IMR-90 (cell line): Measurements from ENCODE around the gene SSR3. TPM values are rescaled to one million over a fixed set of nuclear protein-coding genes. Genes with fewer than 3 reads are reported as not detected.
A peak's percentile ranks its signal among the peaks of the same experiment; 100 is the strongest.

Source experiments
- ATAC-seq: fragments of 200-7000 bp; cut with Tn5 transposase; 2 replicates; pipeline ENCODE4 v1.9.1; 2020; ENCODE audit warnings: low read depth, mild to moderate bottlenecking, moderate library complexity
- BruUV-seq: library from RNA; stranded (reverse); fragments of 400-500 nt; replicated peaks from 2 replicates; lab custom pipeline; 2021; lab: Mats Ljungman, UMichigan
- CTCF ChIA-PET: fragments of 300-600 bp; formaldehyde crosslinking; extraction: SDS; loops from one replicate; lab custom pipeline; 2021; ENCODE audit warnings: antibody characterized with exemption; lab: Yijun Ruan, JAX
- POLR2A ChIA-PET: fragments of 300-600 bp; sonication (Branson Sonifier 250); formaldehyde crosslinking; loops from one replicate; lab custom pipeline; 2022; ENCODE audit warnings: antibody characterized with exemption; ENCODE audit not compliant: unreplicated experiment; lab: Charles Lee
- DNase-seq: peaks from one replicate; pipeline ENCODE4 v3.0.0; 2013
- H2AFZ ChIP-seq: replicated peaks from 2 replicates; pipeline ENCODE3; 2013; ENCODE audit warnings: low read length, mild to moderate bottlenecking; ENCODE audit not compliant: poor library complexity
- H2AK5ac ChIP-seq: 2 replicates; pipeline ENCODE4 v1.6.1; 2013; ENCODE audit warnings: low read depth, low read length, inconsistent platforms
- H2AK9ac ChIP-seq: replicated peaks from 2 replicates; pipeline ENCODE3; 2013; ENCODE audit warnings: mild to moderate bottlenecking, low read depth, low read length, moderate library complexity; ENCODE audit not compliant: poor library complexity
- H2BK120ac ChIP-seq: 2 replicates; pipeline ENCODE4 v1.6.1; 2013; ENCODE audit warnings: low read depth, low read length, inconsistent platforms
- H2BK15ac ChIP-seq: 3 replicates; pipeline ENCODE4 v1.6.1; 2013; ENCODE audit warnings: low read depth, low read length, inconsistent platforms
- H2BK20ac ChIP-seq: 2 replicates; pipeline ENCODE4 v1.6.1; 2013; ENCODE audit warnings: low read depth, mild to moderate bottlenecking, inconsistent platforms, low read length, moderate library complexity
- H2BK5ac ChIP-seq: 2 replicates; pipeline ENCODE4 v1.6.1; 2013; ENCODE audit warnings: mild to moderate bottlenecking, low read depth, low read length, inconsistent platforms; ENCODE audit not compliant: poor library complexity, severe bottlenecking
- H3K14ac ChIP-seq: replicated peaks from 2 replicates; pipeline ENCODE4 v1.6.1; 2013; ENCODE audit warnings: low read depth, low read length, inconsistent platforms
- H3K18ac ChIP-seq: 2 replicates; pipeline ENCODE4 v1.6.1; 2013; ENCODE audit warnings: low read depth, low read length, control low read depth
- H3K23ac ChIP-seq: 2 replicates; pipeline ENCODE4 v1.6.1; 2013; ENCODE audit warnings: low read depth, low read length, inconsistent platforms
- H3K27ac ChIP-seq: 2 replicates; pipeline ENCODE4 v1.5.1; 2013; ENCODE audit warnings: mild to moderate bottlenecking, control low read depth, low read length; ENCODE audit not compliant: insufficient read depth
- H3K27me3 ChIP-seq: 2 replicates; pipeline ENCODE4 v1.6.1; 2013; ENCODE audit warnings: low read length; ENCODE audit not compliant: control insufficient read depth, insufficient read depth
- H3K36me3 ChIP-seq: 2 replicates; pipeline ENCODE4 v1.6.1; 2013; ENCODE audit warnings: low read length, mixed read lengths; ENCODE audit not compliant: control insufficient read depth, insufficient read depth
- H3K4ac ChIP-seq: 2 replicates; pipeline ENCODE4 v1.6.1; 2013; ENCODE audit warnings: low read depth, low read length, inconsistent platforms
- H3K4me1 ChIP-seq: 2 replicates; pipeline ENCODE4 v1.6.1; 2013; ENCODE audit warnings: low read length, mixed read lengths; ENCODE audit not compliant: control insufficient read depth, insufficient read depth
- H3K4me2 ChIP-seq: 2 replicates; pipeline ENCODE4 v1.6.1; 2013; ENCODE audit warnings: low read depth, mild to moderate bottlenecking, control low read depth, low read length, moderate library complexity
- H3K4me3 ChIP-seq: 2 replicates; pipeline ENCODE4 v1.5.1; 2013; ENCODE audit warnings: low read depth, mild to moderate bottlenecking, control low read depth, low read length, moderate library complexity; ENCODE audit not compliant: insufficient read depth
- H3K56ac ChIP-seq: 2 replicates; pipeline ENCODE4 v1.6.1; 2013; ENCODE audit warnings: low read length, inconsistent platforms; ENCODE audit not compliant: insufficient read depth; ENCODE audit errors: extremely low read depth
- H3K79me1 ChIP-seq, 2 experiments: 2 replicates each; pipeline ENCODE4 v1.6.1; 2013; ENCODE audit warnings: low read length in 2 of 2, inconsistent platforms in 1 of 2, low read depth in 1 of 2
- H3K9ac ChIP-seq: 2 replicates; pipeline ENCODE4 v1.6.1; 2013; ENCODE audit warnings: low read depth, low read length, control low read depth
- H3K9me1 ChIP-seq: 2 replicates; pipeline ENCODE4 v1.6.1; 2013; ENCODE audit warnings: low read length, inconsistent platforms; ENCODE audit not compliant: insufficient read depth
- H3K9me3 ChIP-seq: 2 replicates; pipeline ENCODE4 v1.6.1; 2013; ENCODE audit warnings: low read length; ENCODE audit not compliant: control insufficient read depth, insufficient read depth
- H4K20me1 ChIP-seq: 2 replicates; pipeline ENCODE4 v1.6.1; 2013; ENCODE audit warnings: low read length, inconsistent platforms; ENCODE audit not compliant: insufficient read depth
- H4K5ac ChIP-seq: 2 replicates; pipeline ENCODE4 v1.6.1; 2013; ENCODE audit warnings: mild to moderate bottlenecking, low read depth, low read length, control low read depth
- H4K8ac ChIP-seq, 2 experiments: 2 replicates each; pipeline ENCODE4 v1.6.1; 2013; ENCODE audit warnings: low read depth in 2 of 2, low read length in 2 of 2, control low read depth in 1 of 2, inconsistent platforms in 1 of 2
- H4K91ac ChIP-seq: 2 replicates; pipeline ENCODE4 v1.6.1; 2013; ENCODE audit warnings: low read depth, low read length, inconsistent platforms; ENCODE audit not compliant: insufficient read depth
- BHLHE40 ChIP-seq: fragments of 150-350 bp; IDR thresholded peaks from 2 replicates; pipeline ENCODE4 v1.6.1; 2016; ENCODE audit warnings: mild to moderate bottlenecking, low read depth, low read length
- CEBPB ChIP-seq: IDR thresholded peaks from 2 replicates; pipeline ENCODE4 v1.6.1; 2012; ENCODE audit warnings: low read depth, low read length, improper control_type of control experiment
- MAFK ChIP-seq: IDR thresholded peaks from 2 replicates; pipeline ENCODE4 v1.6.1; 2012; ENCODE audit warnings: low read depth, low read length, improper control_type of control experiment
- MXI1 ChIP-seq: IDR thresholded peaks from 2 replicates; pipeline ENCODE4 v1.6.1; 2012; ENCODE audit warnings: low read depth, mild to moderate bottlenecking, low read length, moderate library complexity, borderline replicate concordance
- NFE2L2 ChIP-seq: fragments of 150-350 bp; IDR thresholded peaks from 2 replicates; pipeline ENCODE4 v1.6.1; 2016; ENCODE audit warnings: low read depth, mild to moderate bottlenecking, low read length
- POLR2A ChIP-seq: IDR thresholded peaks from 2 replicates; pipeline ENCODE4 v1.6.1; 2012; ENCODE audit warnings: mild to moderate bottlenecking, low read depth, low read length
- RAD21 ChIP-seq: IDR thresholded peaks from 2 replicates; pipeline ENCODE4 v1.6.1; 2012; ENCODE audit warnings: low read length, improper control_type of control experiment
- RCOR1 ChIP-seq: IDR thresholded peaks from 2 replicates; pipeline ENCODE4 v1.6.1; 2012; ENCODE audit warnings: mild to moderate bottlenecking, low read length, improper control_type of control experiment; ENCODE audit not compliant: insufficient replicate concordance
- RFX5 ChIP-seq: IDR thresholded peaks from 2 replicates; pipeline ENCODE4 v1.8.0; 2012; ENCODE audit warnings: low read depth, mild to moderate bottlenecking, low read length, moderate library complexity
- WGBS, 2 experiments: methylation state at CpG; one replicate each; pipeline versions ENCODE4 v1.1.5 to v1.1.7; 2013; ENCODE audit warnings: missing lambda C conversion rate in 2 of 2; ENCODE audit not compliant: insufficient read length in 1 of 2; ENCODE audit errors: extremely low coverage in 2 of 2; 5-methylcytosine and 5-hydroxymethylcytosine counted together
- dilution Hi-C: fragments of 300-500 bp; cut with HindIII; formaldehyde crosslinking; loops from one replicate; pipeline ENCODE4 v1.14.3; 2018; ENCODE audit warnings: low sequenced_read_pairs; ENCODE audit not compliant: unreplicated experiment
- in situ Hi-C: fragments of 300-500 bp; cut with MboI; formaldehyde crosslinking; loops from 3 replicates; pipeline ENCODE4 v1.14.3; 2019; ENCODE audit warnings: low sequenced_read_pairs, inconsistent platforms, mixed read lengths
- intact Hi-C: fragments of 100-400 bp; cut with micrococcal nuclease; formaldehyde crosslinking; loops from 2 replicates; pipeline ENCODE4 v1.10.0; 2022
- polyA plus RNA-seq, 3 experiments: library from polyadenylated mRNA; depleted of rRNA; stranded (reverse); fragments of >200 nt; gene quantifications; 2 replicates each; pipeline ENCODE4 v1.2.3, GENCODE V29; 2012; ENCODE audit warnings: low replicate concordance in 1 of 3
- total RNA-seq: library from RNA; depleted of rRNA; stranded (reverse); fragments of >200 nt; gene quantifications from 2 replicates; pipeline ENCODE4 v1.2.3, GENCODE V29; 2012
- TF ChIP-seq, protein P1 (sequence below): fragments of 150-350 bp; IDR thresholded peaks from 2 replicates; pipeline ENCODE4 v1.6.1; 2017; ENCODE audit warnings: mild to moderate bottlenecking, antibody characterized with exemption, low read length, low read depth
- TF ChIP-seq, protein P2 (sequence below): conservative IDR thresholded peaks from 2 replicates; pipeline ENCODE4 v1.5.1; 2012; ENCODE audit warnings: mild to moderate bottlenecking, low read depth, low read length, improper control_type of control experiment

The SSR3 gene
- total and polyA plus RNA-seq, 2 of the 4 experiments (the other 2 are of a cell fraction), result 246 to 608 TPM

DNA sequence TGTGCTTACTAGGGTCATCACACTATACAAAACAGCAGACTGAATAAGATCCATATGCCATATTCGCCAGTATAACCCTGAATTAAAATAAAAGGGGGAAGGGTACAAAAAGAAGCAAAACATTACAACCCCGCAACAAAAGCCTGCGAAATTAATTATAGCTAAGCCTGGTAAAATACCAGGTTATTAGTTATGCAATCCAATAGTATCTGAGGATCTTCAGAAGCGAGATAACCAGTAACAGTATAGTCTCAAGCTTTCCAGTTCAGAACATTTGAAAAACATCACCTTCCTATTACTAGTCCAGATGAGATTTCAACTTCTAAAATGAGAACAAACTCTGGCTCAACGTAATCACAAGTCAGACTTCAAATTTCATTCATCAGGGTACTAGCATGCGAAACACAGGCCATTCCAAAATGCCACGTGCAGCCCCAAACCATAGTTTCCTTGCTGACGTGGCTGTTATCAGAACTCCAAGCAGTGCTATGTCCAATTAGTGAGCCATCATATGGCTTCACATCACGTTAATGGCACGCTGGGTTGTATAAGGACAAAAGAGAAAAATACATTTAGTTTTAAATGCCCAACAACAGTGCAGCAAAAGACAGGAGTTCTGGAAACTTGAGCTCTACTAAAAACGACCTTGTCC, 1.1 kb downstream of the SSR3 start:
- Histone ChIP-seq H4K20me1 (peaks cover 22% of the 10 kb centered on the region; the same call in 1 of the 2 replicates), H2BK120ac (peak overlapping the region; percentile 89), H2BK15ac (peak overlapping the region; percentile 22; the same call in 1 of the 3 replicates), H3K36me3 (peaks cover 15% of the 10 kb centered on the region), H3K4me1 (peaks cover 9% of the 10 kb centered on the region), H3K9me1 (peaks cover 3% of the 10 kb centered on the region; the same call in 1 of the 2 replicates), H3K4me2 (peak overlapping the region; percentile 92), H4K5ac (peak overlapping the region; percentile 22; the same call in 1 of the 2 replicates), H2BK20ac (no peak overlapping the region), H3K4ac (peak overlapping the region; percentile 100), H2AK5ac (peak overlapping the region; percentile 50), H3K18ac (peak overlapping the region; percentile 96; the same call in 1 of the 2 replicates), H2BK5ac (peak overlapping the region; percentile 98), H3K14ac (peak overlapping the region; percentile 100), H3K56ac (peak overlapping the region; percentile 97), H3K27me3 (no peaks in the 10 kb centered on the region), H3K4me3 (peak overlapping the region; percentile 76), H4K91ac (peak overlapping the region; percentile 71), H3K23ac (peak overlapping the region; percentile 99), H3K9ac (peak overlapping the region; percentile 100), H2AFZ (no peak overlapping the region), H3K79me1 (peaks cover 0 to 22% of the 10 kb centered on the region in 2 experiments; a peak in 2 of 4 replicates), H4K8ac (peak overlapping the region; percentile 83 to 97), H3K27ac (peak overlapping the region; percentile 57), H3K9me3 (no peaks in the 10 kb centered on the region), H2AK9ac (peak overlapping the region; percentile 97)
- no TSS peak for BruUV-seq
- dilution Hi-C loops (no loop called here), intact Hi-C loops (loop anchor here (1.0 to 5.0 kb wide), 4 partner anchors 111 to 583 kb away; no protein-coding TSS in a partner anchor), in situ Hi-C loops (no loop called here)
- no CpG with 5 or more reads among the region's 11 CpGs for WGBS, 2 experiments
- TF ChIP-seq MAFK (peak; percentile 81), POLR2A (peak; percentile 78), NFE2L2 (no peak), BHLHE40 (peak; percentile 89), RCOR1 (peak; percentile 40), RAD21 (no peak), MXI1 (peak; percentile 96), RFX5 (no peak), CEBPB (no peak; the same call in 1 of the 2 replicates)
- TF ChIP-seq, protein P1, sequence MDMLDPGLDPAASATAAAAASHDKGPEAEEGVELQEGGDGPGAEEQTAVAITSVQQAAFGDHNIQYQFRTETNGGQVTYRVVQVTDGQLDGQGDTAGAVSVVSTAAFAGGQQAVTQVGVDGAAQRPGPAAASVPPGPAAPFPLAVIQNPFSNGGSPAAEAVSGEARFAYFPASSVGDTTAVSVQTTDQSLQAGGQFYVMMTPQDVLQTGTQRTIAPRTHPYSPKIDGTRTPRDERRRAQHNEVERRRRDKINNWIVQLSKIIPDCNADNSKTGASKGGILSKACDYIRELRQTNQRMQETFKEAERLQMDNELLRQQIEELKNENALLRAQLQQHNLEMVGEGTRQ, result peak; percentile 76
- TF ChIP-seq, protein P2, sequence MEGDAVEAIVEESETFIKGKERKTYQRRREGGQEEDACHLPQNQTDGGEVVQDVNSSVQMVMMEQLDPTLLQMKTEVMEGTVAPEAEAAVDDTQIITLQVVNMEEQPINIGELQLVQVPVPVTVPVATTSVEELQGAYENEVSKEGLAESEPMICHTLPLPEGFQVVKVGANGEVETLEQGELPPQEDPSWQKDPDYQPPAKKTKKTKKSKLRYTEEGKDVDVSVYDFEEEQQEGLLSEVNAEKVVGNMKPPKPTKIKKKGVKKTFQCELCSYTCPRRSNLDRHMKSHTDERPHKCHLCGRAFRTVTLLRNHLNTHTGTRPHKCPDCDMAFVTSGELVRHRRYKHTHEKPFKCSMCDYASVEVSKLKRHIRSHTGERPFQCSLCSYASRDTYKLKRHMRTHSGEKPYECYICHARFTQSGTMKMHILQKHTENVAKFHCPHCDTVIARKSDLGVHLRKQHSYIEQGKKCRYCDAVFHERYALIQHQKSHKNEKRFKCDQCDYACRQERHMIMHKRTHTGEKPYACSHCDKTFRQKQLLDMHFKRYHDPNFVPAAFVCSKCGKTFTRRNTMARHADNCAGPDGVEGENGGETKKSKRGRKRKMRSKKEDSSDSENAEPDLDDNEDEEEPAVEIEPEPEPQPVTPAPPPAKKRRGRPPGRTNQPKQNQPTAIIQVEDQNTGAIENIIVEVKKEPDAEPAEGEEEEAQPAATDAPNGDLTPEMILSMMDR, result no peak
- POLR2A ChIA-PET, result interaction anchor here (0.6 kb wide), 3 partner anchors 120 to 813 kb away, joined by 3 to 4 read pairs (median 3); no protein-coding TSS in a partner anchor
- CTCF ChIA-PET, result interaction anchor here (1.4 to 1.6 kb wide), 2 partner anchors 10 to 583 kb away, joined by 4 read pairs; no protein-coding TSS in a partner anchor
- DNase-seq (peak; percentile 84), ATAC-seq (0 out of 2 replicates have a peak, but pooled peaks have one; percentile 4)
